Epithelial cell of esophagus (primary cell): Measurements from ENCODE around the gene BEX3.

Experiments used
- DNase-seq: peaks from one replicate; pipeline ENCODE4 v3.0.0; 2010; ENCODE audit warnings: low read depth
- H3K4me3 ChIP-seq: 2 replicates; pipeline ENCODE4 v1.5.1; 2011; ENCODE audit warnings: mild to moderate bottlenecking, low read length, control low read depth
- TF ChIP-seq, protein P1 (sequence below): IDR thresholded peaks from 2 replicates; pipeline ENCODE4 v1.5.1; 2011; ENCODE audit warnings: low read depth, mild to moderate bottlenecking, low read length, control low read depth, inconsistent platforms; ENCODE audit not compliant: insufficient read depth; ENCODE audit errors: missing control alignments

BEX3 gene

DNA sequence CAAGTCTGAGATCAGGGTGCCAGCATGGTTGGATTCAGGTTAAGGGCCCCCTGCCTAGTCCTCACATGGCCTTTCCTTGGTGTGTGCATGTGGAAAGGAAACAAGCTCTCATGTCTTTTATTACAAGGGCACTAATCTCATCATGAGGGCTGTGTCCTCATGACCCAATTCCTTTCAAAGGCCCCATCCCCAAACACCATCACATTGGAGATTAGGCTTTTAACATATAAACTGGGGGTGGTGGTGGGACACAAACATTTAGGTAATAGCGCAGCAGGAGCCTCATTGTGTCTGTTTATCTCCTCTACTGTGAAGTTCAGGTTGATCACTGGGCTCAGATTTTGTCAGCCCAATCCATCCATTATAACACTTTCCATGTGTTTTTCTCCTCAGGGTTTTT lies 41.0 kb downstream of the BEX3 start:
- TF ChIP-seq, protein P1, sequence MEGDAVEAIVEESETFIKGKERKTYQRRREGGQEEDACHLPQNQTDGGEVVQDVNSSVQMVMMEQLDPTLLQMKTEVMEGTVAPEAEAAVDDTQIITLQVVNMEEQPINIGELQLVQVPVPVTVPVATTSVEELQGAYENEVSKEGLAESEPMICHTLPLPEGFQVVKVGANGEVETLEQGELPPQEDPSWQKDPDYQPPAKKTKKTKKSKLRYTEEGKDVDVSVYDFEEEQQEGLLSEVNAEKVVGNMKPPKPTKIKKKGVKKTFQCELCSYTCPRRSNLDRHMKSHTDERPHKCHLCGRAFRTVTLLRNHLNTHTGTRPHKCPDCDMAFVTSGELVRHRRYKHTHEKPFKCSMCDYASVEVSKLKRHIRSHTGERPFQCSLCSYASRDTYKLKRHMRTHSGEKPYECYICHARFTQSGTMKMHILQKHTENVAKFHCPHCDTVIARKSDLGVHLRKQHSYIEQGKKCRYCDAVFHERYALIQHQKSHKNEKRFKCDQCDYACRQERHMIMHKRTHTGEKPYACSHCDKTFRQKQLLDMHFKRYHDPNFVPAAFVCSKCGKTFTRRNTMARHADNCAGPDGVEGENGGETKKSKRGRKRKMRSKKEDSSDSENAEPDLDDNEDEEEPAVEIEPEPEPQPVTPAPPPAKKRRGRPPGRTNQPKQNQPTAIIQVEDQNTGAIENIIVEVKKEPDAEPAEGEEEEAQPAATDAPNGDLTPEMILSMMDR: no peak
- DNase-seq: no peak
- no peak overlapping the region for H3K4me3 ChIP-seq

DNA sequence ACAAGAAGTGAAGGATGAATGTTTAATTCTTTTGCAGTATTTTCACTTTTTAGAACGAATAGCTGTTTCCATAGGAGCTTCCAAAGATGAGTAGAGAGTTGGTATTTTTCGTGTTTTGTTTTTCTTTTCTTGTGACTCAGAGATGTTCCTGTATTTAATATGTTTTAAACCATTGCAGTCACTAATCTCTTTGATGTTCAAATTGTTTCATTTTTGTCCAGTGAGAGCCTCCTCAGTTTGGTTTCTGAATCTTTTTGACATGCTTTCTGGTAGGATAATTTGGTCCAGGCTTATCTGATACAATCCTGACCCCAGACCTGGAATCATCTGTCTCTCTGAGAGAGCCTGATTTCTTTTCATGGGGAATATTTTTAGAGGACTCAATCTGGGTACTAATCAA lies 41.6 kb downstream of the BEX3 start:
- H3K4me3 ChIP-seq: no peak overlapping the region
- TF ChIP-seq, protein P1: no peak
- no peak for DNase-seq

DNA sequence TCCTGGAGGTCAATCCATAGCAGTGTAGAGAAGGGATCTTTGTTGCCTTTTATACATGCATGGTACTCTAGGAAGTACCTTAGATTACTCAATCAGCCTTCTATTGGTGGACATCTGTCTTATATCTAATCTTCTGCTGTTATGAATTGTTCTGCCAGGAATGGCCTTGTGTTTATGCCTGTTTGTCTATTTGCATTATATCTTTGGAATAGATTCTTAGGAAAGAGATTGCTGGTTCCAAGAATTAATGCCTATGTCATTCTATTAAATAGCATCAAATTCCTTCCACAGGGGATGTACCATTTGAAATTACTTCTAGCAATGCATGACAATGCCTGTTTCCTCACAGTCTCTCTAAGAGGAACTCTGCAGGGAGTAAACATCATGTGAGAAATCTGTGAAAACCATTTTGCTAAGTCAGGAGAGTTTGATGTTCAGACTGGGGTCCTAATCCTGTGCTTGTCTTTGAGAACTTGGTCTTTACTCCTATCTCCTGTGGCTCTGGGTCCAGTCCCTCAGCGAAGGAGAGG lies 42.5 kb downstream of the BEX3 start:
- DNase-seq: no peak
- no peak overlapping the region for H3K4me3 ChIP-seq
- TF ChIP-seq, protein P1: no peak

DNA sequence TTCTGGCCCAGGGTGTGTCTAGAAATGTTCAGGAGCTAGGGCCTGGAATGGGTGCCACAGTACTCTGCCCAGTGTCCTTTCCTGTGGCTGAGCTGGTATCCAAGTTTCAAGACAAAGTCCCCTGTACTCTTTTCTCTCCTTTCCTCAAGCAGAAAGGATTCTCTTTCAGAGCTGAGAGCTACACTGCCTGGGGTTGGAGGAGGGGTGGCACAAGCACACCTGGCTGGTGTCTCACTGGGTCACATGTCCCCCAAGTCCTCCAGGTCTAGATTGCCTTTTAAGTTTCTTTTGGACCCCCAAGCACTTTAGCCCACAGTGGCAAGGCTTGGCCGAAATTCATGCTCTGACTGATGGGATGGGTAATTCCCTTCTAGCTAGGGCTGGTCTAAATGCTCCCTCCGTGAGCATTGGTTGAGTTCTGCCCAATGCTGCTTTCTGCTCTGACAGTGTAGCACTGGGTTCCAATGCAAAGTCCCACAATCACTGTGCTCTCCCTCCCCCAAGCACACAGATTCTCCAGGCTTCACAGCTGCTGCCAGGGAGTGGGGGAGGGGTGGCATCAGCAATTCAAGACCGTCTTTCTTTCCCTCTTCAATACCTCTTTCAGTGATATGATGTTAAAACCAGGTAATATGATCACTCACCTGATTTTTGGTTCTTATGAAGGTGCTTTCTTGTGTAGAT lies 47.8 kb downstream of the BEX3 start:
- TF ChIP-seq, protein P1: no peak
- no peak for DNase-seq
- no peak overlapping the region for H3K4me3 ChIP-seq
